ENCODE data around the gene ADH4. TPM values are rescaled to one million over a fixed set of nuclear protein-coding genes. Genes with fewer than 3 reads are reported as not detected.

Gene ADH4
- polyA plus RNA-seq, 1 donor (not counting 4 experiments of a cell fraction or from before 2014, with no cell fraction given): not detected

DNA sequence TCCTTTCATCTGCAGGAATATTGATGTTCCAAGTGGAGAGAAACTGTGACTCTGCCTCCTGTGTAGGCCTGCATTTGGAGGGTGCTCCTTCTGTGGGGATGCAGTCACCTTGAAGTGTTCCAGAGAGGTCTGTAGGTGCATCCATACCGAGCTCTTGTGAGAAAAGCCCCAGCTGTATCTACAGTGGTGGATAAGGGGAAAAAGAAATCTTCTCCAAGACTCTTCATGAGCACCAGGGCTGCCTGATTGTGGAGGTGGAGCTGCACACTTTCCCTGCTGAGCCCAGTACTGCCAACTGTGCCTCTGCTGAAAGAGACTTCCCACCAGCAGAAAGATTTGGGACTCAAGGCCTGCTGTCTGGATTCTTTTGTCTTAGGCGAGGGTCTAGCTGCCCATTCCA lies 35.1 kb upstream of the ADH4 start:
- TF ChIP-seq EZH2 (IDR thresholded peaks at IDR 0.05; ENCODE audit: low read length): no peak
- TF ChIP-seq, protein P1, sequence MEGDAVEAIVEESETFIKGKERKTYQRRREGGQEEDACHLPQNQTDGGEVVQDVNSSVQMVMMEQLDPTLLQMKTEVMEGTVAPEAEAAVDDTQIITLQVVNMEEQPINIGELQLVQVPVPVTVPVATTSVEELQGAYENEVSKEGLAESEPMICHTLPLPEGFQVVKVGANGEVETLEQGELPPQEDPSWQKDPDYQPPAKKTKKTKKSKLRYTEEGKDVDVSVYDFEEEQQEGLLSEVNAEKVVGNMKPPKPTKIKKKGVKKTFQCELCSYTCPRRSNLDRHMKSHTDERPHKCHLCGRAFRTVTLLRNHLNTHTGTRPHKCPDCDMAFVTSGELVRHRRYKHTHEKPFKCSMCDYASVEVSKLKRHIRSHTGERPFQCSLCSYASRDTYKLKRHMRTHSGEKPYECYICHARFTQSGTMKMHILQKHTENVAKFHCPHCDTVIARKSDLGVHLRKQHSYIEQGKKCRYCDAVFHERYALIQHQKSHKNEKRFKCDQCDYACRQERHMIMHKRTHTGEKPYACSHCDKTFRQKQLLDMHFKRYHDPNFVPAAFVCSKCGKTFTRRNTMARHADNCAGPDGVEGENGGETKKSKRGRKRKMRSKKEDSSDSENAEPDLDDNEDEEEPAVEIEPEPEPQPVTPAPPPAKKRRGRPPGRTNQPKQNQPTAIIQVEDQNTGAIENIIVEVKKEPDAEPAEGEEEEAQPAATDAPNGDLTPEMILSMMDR (optimal IDR thresholded peaks at IDR 0.05 in 1 of 3, IDR thresholded peaks at IDR 0.05 in 1 of 3, conservative IDR thresholded peaks at IDR 0.05 in 1 of 3; ENCODE audit: extremely low read depth in 1 of 3, insufficient read depth in 2 of 3, low read length in 3 of 3): no peak
- Histone ChIP-seq H3K9me1 (ENCODE audit: control insufficient read depth, extremely low read depth, insufficient read depth, low read length) (no peaks in the 10 kb centered on the region), H3K9me3 (ENCODE audit: control insufficient read depth, low read depth, low read length) (no peaks in the 10 kb centered on the region), H3K4me1 (ENCODE audit: control insufficient read depth, extremely low read depth, insufficient read depth, low read length) (peaks cover 4% of the 10 kb centered on the region), H3K4me2 (ENCODE audit: control insufficient read depth, extremely low read depth, insufficient read depth, low read depth, low read length) (no peak overlapping the region), H4K20me1 (ENCODE audit: control insufficient read depth, extremely low read depth, insufficient read depth, low read length) (no peaks in the 10 kb centered on the region), H2AFZ (ENCODE audit: control insufficient read depth, low read length) (no peak overlapping the region), H3K27me3 (ENCODE audit: control insufficient read depth, extremely low read depth, insufficient read depth, low read length) (no peaks in the 10 kb centered on the region), H3K9ac (ENCODE audit: control insufficient read depth, extremely low read depth, insufficient read depth, low read length) (no peak overlapping the region), H3K36me3 (ENCODE audit: control insufficient read depth in 2 of 2, extremely low read depth in 1 of 2, insufficient read depth in 2 of 2, low read length in 2 of 2) (no peaks in the 10 kb centered on the region), H3K4me3 (ENCODE audit: control insufficient read depth in 2 of 3, extremely low read depth in 1 of 3, insufficient read depth in 2 of 3, low read depth in 1 of 3, low read length in 3 of 3) (no peak overlapping the region), H3K79me2 (ENCODE audit: control insufficient read depth, insufficient read depth, low read length) (no peaks in the 10 kb centered on the region), H3K27ac (ENCODE audit: control insufficient read depth, insufficient read depth, low read length) (no peak overlapping the region)
- FAIRE-seq: no peak
- dilution Hi-C loops (cut with MboI; ENCODE audit: extremely low pct_ligation_motif_present, low sequenced_read_pairs): no loop called here
- no peak for DNase-seq (ENCODE audit: low read depth, low spot score)

DNA sequence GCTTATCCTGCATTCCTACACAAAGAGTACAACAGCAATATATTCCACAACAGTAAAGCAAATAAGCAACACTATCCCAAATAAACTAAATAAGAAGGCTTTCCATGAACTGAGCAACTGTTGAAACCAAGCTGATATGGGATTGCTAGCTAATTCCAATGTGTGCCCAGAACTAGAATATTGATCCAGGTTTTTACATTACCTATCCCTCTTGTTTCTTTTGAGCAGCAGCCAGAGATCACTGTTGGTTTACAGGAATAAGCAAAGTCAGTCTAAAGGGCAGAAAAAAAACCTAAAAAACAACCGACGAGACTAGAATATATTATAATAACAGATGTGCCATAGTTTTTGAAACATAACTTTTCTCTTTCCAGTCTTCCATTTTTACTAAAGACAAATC lies 22.4 kb upstream of the ADH4 start:
- no peaks in the 10 kb centered on the region for H3K27me3 ChIP-seq (ENCODE audit: control insufficient read depth, extremely low read depth, insufficient read depth, low read length)
- TF ChIP-seq, protein P1 (optimal IDR thresholded peaks at IDR 0.05 in 1 of 3, IDR thresholded peaks at IDR 0.05 in 1 of 3, conservative IDR thresholded peaks at IDR 0.05 in 1 of 3; ENCODE audit: extremely low read depth in 1 of 3, insufficient read depth in 2 of 3, low read length in 3 of 3): no peak
- no peak for TF ChIP-seq EZH2 (IDR thresholded peaks at IDR 0.05; ENCODE audit: low read length)

More for the DNA sequence above, 22.4 kb upstream of the ADH4 start:
- peaks cover 3% of the 10 kb centered on the region for H3K4me1 ChIP-seq (ENCODE audit: control insufficient read depth, extremely low read depth, insufficient read depth, low read length)
- H3K4me2 ChIP-seq (ENCODE audit: control insufficient read depth, extremely low read depth, insufficient read depth, low read depth, low read length): no peak overlapping the region
- H3K27ac ChIP-seq (ENCODE audit: control insufficient read depth, insufficient read depth, low read length): no peak overlapping the region
- DNase-seq (ENCODE audit: low read depth, low spot score) (no peak), FAIRE-seq (no peak)
- no peak overlapping the region for H3K9ac ChIP-seq (ENCODE audit: control insufficient read depth, extremely low read depth, insufficient read depth, low read length)
- H3K9me1 ChIP-seq (ENCODE audit: control insufficient read depth, extremely low read depth, insufficient read depth, low read length): no peaks in the 10 kb centered on the region
- dilution Hi-C loops (cut with MboI; ENCODE audit: extremely low pct_ligation_motif_present, low sequenced_read_pairs): no loop called here
- H3K9me3 ChIP-seq (ENCODE audit: control insufficient read depth, low read depth, low read length): peaks cover 2% of the 10 kb centered on the region
- peaks cover 0 to 1% of the 10 kb centered on the region in 2 experiments for H3K36me3 ChIP-seq (ENCODE audit: control insufficient read depth in 2 of 2, extremely low read depth in 1 of 2, insufficient read depth in 2 of 2, low read length in 2 of 2)
- no peaks in the 10 kb centered on the region for H4K20me1 ChIP-seq (ENCODE audit: control insufficient read depth, extremely low read depth, insufficient read depth, low read length)
- no peak overlapping the region for H2AFZ ChIP-seq (ENCODE audit: control insufficient read depth, low read length)
- H3K4me3 ChIP-seq (ENCODE audit: control insufficient read depth in 2 of 3, extremely low read depth in 1 of 3, insufficient read depth in 2 of 3, low read depth in 1 of 3, low read length in 3 of 3): no peak overlapping the region
- no peaks in the 10 kb centered on the region for H3K79me2 ChIP-seq (ENCODE audit: control insufficient read depth, insufficient read depth, low read length)
